Measurements from ENCODE around the gene ISX.

The ISX gene

DNA sequence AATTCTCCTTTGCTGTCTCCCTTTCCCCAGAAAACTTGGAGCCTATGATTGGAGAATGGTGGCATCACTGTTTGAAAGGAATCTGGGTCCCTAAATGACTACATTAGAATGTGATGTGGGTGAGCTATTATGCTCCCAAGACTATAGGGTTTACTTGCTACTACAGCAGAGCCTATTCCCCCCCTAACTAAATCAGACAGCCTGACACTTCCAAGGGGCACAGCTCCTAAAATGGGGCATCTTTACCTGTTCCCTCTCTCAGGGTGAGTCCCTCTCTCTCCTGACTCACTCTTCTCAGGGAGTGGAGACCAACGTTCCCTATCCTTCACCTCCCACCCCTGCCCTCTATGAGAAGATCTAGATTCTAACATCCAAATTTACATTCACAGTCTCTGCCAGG is 775 bp upstream of the ISX start:
- TF ChIP-seq CTCF (IDR thresholded peaks at IDR 0.05; ENCODE audit: control insufficient read depth, extremely low read depth, insufficient read depth), result no peak

DNA sequence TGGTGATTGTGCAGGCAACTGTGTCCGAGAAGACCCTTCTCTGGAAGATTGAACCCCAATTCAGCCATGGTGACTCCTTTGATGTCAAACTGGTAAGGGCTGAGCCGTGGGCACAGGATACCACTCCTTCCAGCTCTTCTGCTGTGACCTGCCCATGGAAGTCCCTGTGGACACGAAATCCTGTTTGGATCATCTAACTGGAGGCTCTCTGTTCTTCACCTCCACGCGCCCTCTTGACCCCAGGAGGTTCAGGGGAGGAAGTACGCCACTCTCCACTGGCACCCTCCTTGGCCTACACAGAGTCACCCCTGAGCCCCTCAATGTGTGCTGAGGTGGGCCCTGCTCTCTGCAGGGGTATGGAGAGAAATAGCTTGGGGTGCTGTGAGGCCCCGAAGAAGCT is 810 bp downstream of the ISX start:
- TF ChIP-seq CTCF (IDR thresholded peaks at IDR 0.05; ENCODE audit: control insufficient read depth, extremely low read depth, insufficient read depth), result no peak
- no peak for DNase-seq (ENCODE audit: low read depth)
- H3K4me3 ChIP-seq (ENCODE audit: low read depth, low read length), result 0 out of 2 replicates have a peak overlapping the region, but pooled peaks have one; percentile 9

More for the DNA sequence above, 775 bp upstream of the ISX start:
- H3K4me3 ChIP-seq (ENCODE audit: low read depth, low read length), result no peak overlapping the region
- no peak for DNase-seq (ENCODE audit: low read depth)

GRCh38 chr22:35069541-35069940 is 3.6 kb downstream of the ISX start:
- no peak for DNase-seq (ENCODE audit: low read depth)
- H3K4me3 ChIP-seq (ENCODE audit: low read depth, low read length), result no peak overlapping the region
- no peak for TF ChIP-seq CTCF (IDR thresholded peaks at IDR 0.05; ENCODE audit: control insufficient read depth, extremely low read depth, insufficient read depth)

DNA sequence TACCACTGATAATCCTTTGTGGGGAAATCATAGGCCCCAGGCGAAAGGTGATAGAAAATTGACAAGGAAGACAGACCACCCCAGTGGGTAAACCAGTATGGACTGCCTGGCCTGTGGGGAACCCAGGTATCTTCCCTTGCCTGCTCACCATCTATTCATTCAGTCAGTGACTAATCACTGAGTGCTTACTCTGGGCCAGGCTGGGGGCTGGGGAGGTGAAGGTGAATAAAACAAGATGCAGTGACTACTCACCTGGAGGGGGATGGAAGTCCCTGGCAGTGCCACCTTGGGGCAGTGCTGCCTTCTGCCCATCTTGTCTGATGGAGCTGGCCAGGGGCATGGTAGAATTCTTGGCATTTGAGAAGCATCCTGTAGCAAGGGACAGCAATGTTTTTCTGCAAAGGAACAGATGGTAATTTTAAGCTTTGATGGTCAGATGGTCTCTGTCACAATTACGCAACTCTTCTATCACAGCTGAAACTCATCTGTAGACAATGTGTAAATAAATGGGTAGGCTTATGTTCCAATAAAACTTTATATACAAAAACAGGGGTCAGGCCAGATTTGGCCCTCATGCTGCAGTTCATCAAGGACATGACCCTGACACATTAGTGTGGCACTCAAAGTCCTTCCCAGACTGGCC is 4.6 kb downstream of the ISX start:
- no peak overlapping the region for H3K4me3 ChIP-seq (ENCODE audit: low read depth, low read length)
- DNase-seq (ENCODE audit: low read depth), result peak; percentile 70
- TF ChIP-seq CTCF (IDR thresholded peaks at IDR 0.05; ENCODE audit: control insufficient read depth, extremely low read depth, insufficient read depth), result no peak

DNA sequence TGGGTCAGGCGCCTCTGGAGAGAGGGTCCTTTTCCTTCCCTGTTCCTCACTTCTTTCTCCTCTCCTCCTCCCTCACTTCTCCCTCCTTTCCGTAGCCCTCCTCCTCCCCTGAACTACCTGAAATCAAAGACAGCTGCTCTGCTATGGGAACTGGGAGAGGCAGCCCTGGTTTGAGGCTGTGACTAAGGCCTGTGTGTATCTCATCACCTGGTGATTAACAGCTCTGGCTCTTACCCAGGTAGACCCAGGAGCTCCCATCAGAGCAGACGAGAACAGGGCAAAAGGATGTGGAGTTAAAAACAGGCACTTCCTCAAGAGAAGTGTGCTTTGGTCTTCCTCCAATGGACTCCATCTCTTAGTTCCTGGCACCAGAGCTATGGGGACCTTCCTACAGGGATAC is 5.8 kb downstream of the ISX start:
- no peak for DNase-seq (ENCODE audit: low read depth)
- no peak for TF ChIP-seq CTCF (IDR thresholded peaks at IDR 0.05; ENCODE audit: control insufficient read depth, extremely low read depth, insufficient read depth)
- no peak overlapping the region for H3K4me3 ChIP-seq (ENCODE audit: low read depth, low read length)

- no peak for TF ChIP-seq CTCF (IDR thresholded peaks at IDR 0.05; ENCODE audit: control insufficient read depth, extremely low read depth, insufficient read depth)
- no peak overlapping the region for H3K4me3 ChIP-seq (ENCODE audit: low read depth, low read length)
- DNase-seq (ENCODE audit: low read depth), result no peak
Observed at GRCh38 chr22:35072925-35073324, 7.0 kb downstream of the ISX start.

DNA sequence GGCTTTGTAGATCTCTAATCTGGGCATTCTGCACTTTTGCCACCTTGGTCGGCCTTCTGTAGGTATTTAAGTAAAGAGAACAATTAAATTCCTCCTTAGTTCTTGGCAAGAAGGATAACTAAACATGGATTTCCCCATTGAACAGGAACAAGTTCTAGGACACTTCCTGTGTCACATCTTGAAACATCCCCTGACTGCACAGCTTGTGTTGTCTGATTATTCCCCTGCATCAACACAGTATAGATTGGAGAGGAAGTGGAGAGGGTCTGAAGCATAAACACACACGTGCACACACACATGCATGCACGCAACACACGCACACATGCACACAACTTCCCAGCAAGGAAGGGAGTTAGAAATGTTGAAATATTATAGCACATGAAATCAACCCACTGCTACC is 8.6 kb downstream of the ISX start:
- H3K4me3 ChIP-seq (ENCODE audit: low read depth, low read length), result no peak overlapping the region
- no peak for DNase-seq (ENCODE audit: low read depth)
- no peak for TF ChIP-seq CTCF (IDR thresholded peaks at IDR 0.05; ENCODE audit: control insufficient read depth, extremely low read depth, insufficient read depth)
